ENCODE measurements around the gene MAP1LC3B.

DNA sequence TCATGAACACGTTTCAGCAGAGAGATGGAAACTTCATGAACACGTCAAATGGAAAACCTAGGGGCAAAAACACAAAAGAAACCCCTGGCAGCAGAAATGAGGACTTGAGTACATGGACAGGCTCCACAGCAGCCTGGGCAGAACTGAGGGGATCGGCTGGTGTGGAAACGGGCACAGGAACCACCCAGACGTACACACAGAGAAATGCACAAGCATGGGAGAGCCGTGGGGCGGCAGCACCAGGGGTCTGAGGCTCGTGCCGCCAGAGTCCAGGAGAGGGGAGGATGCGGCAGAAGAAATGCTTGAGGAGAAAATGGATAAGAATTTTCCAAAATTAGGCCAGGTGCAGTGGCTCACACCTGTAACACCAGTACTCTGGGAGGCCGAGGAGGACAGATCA lies 30.0 kb downstream of the MAP1LC3B start:
- TF ChIP-seq, protein P1, sequence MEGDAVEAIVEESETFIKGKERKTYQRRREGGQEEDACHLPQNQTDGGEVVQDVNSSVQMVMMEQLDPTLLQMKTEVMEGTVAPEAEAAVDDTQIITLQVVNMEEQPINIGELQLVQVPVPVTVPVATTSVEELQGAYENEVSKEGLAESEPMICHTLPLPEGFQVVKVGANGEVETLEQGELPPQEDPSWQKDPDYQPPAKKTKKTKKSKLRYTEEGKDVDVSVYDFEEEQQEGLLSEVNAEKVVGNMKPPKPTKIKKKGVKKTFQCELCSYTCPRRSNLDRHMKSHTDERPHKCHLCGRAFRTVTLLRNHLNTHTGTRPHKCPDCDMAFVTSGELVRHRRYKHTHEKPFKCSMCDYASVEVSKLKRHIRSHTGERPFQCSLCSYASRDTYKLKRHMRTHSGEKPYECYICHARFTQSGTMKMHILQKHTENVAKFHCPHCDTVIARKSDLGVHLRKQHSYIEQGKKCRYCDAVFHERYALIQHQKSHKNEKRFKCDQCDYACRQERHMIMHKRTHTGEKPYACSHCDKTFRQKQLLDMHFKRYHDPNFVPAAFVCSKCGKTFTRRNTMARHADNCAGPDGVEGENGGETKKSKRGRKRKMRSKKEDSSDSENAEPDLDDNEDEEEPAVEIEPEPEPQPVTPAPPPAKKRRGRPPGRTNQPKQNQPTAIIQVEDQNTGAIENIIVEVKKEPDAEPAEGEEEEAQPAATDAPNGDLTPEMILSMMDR (IDR thresholded peaks at IDR 0.05; ENCODE audit: insufficient read depth, low read length): no peak
- no peak for TF ChIP-seq POLR2AphosphoS5 (IDR thresholded peaks at IDR 0.05; ENCODE audit: low read depth)

Data from HL-60 (cell line).